Measurements from ENCODE around the gene GABRG3. TPM values are rescaled to one million over a fixed set of nuclear protein-coding genes. Genes with fewer than 3 reads are reported as not detected.

Gene GABRG3
- total RNA-seq, 1 experiment from 2014 or later: not detected

DNA sequence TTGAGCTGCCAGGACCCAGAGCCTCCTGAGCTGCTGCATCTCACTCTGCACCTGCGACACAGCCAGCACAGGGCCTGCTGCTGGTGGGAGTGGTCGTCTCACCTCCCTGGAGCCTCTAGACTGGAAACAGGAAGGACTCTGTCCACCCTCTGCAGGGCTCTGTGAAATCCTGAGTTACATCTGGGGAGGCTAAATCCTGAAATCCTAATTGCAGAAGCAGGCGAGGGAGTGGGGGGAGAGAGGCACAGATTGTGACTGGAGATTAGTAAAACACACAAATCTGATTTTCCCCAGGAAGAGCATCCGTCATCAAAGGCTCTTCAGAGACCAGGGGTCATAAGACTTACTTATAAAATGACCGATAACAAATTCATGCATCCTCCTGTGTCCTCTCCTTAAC is 31.6 kb upstream of the GABRG3 start:
- H3K4me3 Mint-ChIP-seq (ENCODE audit: low read depth, unreplicated experiment): no peak overlapping the region
- no peaks in the 10 kb centered on the region for H3K27me3 Mint-ChIP-seq (ENCODE audit: unreplicated experiment)
- H3K4me1 Mint-ChIP-seq (ENCODE audit: low read depth, unreplicated experiment): no peaks in the 10 kb centered on the region
- no peaks in the 10 kb centered on the region for H3K9me3 Mint-ChIP-seq (ENCODE audit: low read depth, unreplicated experiment)
- CTCF ChIA-PET: no interaction called here
- no peak for DNase-seq
- TF ChIP-seq, protein P1, sequence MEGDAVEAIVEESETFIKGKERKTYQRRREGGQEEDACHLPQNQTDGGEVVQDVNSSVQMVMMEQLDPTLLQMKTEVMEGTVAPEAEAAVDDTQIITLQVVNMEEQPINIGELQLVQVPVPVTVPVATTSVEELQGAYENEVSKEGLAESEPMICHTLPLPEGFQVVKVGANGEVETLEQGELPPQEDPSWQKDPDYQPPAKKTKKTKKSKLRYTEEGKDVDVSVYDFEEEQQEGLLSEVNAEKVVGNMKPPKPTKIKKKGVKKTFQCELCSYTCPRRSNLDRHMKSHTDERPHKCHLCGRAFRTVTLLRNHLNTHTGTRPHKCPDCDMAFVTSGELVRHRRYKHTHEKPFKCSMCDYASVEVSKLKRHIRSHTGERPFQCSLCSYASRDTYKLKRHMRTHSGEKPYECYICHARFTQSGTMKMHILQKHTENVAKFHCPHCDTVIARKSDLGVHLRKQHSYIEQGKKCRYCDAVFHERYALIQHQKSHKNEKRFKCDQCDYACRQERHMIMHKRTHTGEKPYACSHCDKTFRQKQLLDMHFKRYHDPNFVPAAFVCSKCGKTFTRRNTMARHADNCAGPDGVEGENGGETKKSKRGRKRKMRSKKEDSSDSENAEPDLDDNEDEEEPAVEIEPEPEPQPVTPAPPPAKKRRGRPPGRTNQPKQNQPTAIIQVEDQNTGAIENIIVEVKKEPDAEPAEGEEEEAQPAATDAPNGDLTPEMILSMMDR (IDR thresholded peaks at IDR 0.05; ENCODE audit: unreplicated experiment): no peak
- no TSS peak for BruUV-seq (replicated peaks)
- H3K36me3 Mint-ChIP-seq (ENCODE audit: insufficient read depth, unreplicated experiment): no peaks in the 10 kb centered on the region
- intact Hi-C loops (cut with micrococcal nuclease; ENCODE audit: unreplicated experiment): no loop called here
- H3K27ac Mint-ChIP-seq (ENCODE audit: unreplicated experiment): no peak overlapping the region

DNA sequence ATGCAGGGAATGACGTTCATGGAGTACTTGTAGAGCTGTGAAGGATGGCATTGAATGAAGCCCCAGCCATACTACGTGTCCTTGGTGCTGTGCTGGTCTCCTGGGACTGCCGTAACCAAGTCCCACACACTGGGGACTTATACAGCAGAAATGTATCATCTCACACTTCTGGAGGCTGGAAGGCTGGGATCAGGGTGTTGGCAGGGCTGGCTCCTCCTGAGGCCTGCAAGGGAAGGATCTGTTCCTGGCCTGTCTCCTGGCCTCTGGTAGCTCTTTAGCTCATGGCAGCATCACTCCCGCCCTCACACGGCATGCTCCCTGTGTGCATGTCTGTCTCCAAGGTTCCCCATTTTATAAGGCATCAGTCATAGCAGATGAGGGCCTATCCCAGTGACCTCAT is 29.5 kb upstream of the GABRG3 start:
- BruUV-seq (replicated peaks): no TSS peak

GRCh38 chr15:26943866-26944265 is 27.1 kb upstream of the GABRG3 start:
- Mint-ChIP-seq H3K27ac (ENCODE audit: unreplicated experiment) (no peak overlapping the region), H3K36me3 (ENCODE audit: insufficient read depth, unreplicated experiment) (no peaks in the 10 kb centered on the region), H3K9me3 (ENCODE audit: low read depth, unreplicated experiment) (no peaks in the 10 kb centered on the region), H3K27me3 (ENCODE audit: unreplicated experiment) (no peaks in the 10 kb centered on the region), H3K4me3 (ENCODE audit: low read depth, unreplicated experiment) (no peak overlapping the region), H3K4me1 (ENCODE audit: low read depth, unreplicated experiment) (no peaks in the 10 kb centered on the region)
- no peak for DNase-seq
- CTCF ChIA-PET: no interaction called here
- BruUV-seq (replicated peaks): no TSS peak
- intact Hi-C loops (cut with micrococcal nuclease; ENCODE audit: unreplicated experiment): no loop called here
- TF ChIP-seq, protein P1 (IDR thresholded peaks at IDR 0.05; ENCODE audit: unreplicated experiment): no peak

More for the DNA sequence above, 29.5 kb upstream of the GABRG3 start:
- no peak for DNase-seq
- Mint-ChIP-seq H3K4me1 (ENCODE audit: low read depth, unreplicated experiment) (no peaks in the 10 kb centered on the region), H3K27ac (ENCODE audit: unreplicated experiment) (no peak overlapping the region), H3K27me3 (ENCODE audit: unreplicated experiment) (no peaks in the 10 kb centered on the region), H3K4me3 (ENCODE audit: low read depth, unreplicated experiment) (no peak overlapping the region), H3K36me3 (ENCODE audit: insufficient read depth, unreplicated experiment) (no peaks in the 10 kb centered on the region), H3K9me3 (ENCODE audit: low read depth, unreplicated experiment) (no peaks in the 10 kb centered on the region)
- CTCF ChIA-PET: no interaction called here
- intact Hi-C loops (cut with micrococcal nuclease; ENCODE audit: unreplicated experiment): no loop called here
- TF ChIP-seq, protein P1 (IDR thresholded peaks at IDR 0.05; ENCODE audit: unreplicated experiment): no peak

DNA sequence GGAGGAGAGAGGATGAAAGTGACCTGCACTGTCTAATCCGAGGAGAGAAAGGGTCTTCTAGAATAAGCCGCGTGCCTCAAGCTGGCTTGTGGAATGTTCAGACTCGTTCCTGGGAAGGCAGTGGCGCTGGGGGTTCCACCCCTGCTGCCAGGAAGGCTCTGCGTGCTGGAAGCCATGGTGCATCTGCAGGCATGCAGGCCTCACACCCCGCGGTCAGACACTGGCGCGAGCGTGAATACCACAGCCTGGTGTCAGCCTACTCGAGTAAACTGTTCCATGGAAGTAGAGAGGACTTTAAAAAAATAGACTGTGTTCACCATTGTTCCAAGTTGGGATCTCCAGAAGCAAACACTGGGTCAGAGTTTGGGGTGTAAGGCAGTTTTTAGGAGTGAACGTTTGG is 25.9 kb upstream of the GABRG3 start:
- CTCF ChIA-PET: no interaction called here
- H3K9me3 Mint-ChIP-seq (ENCODE audit: low read depth, unreplicated experiment): no peaks in the 10 kb centered on the region
- no peak overlapping the region for H3K4me3 Mint-ChIP-seq (ENCODE audit: low read depth, unreplicated experiment)
- DNase-seq: no peak
- TF ChIP-seq, protein P1 (IDR thresholded peaks at IDR 0.05; ENCODE audit: unreplicated experiment): no peak
- intact Hi-C loops (cut with micrococcal nuclease; ENCODE audit: unreplicated experiment): no loop called here
- no TSS peak for BruUV-seq (replicated peaks)
- no peaks in the 10 kb centered on the region for H3K27me3 Mint-ChIP-seq (ENCODE audit: unreplicated experiment)
- H3K36me3 Mint-ChIP-seq (ENCODE audit: insufficient read depth, unreplicated experiment): no peaks in the 10 kb centered on the region
- no peaks in the 10 kb centered on the region for H3K4me1 Mint-ChIP-seq (ENCODE audit: low read depth, unreplicated experiment)
- H3K27ac Mint-ChIP-seq (ENCODE audit: unreplicated experiment): no peak overlapping the region

- Mint-ChIP-seq H3K27me3 (ENCODE audit: unreplicated experiment) (no peaks in the 10 kb centered on the region), H3K4me3 (ENCODE audit: low read depth, unreplicated experiment) (no peak overlapping the region), H3K36me3 (ENCODE audit: insufficient read depth, unreplicated experiment) (no peaks in the 10 kb centered on the region), H3K9me3 (ENCODE audit: low read depth, unreplicated experiment) (no peaks in the 10 kb centered on the region), H3K4me1 (ENCODE audit: low read depth, unreplicated experiment) (no peaks in the 10 kb centered on the region), H3K27ac (ENCODE audit: unreplicated experiment) (no peak overlapping the region)
- BruUV-seq (replicated peaks): no TSS peak
- TF ChIP-seq, protein P1 (IDR thresholded peaks at IDR 0.05; ENCODE audit: unreplicated experiment): no peak
- no peak for DNase-seq
- intact Hi-C loops (cut with micrococcal nuclease; ENCODE audit: unreplicated experiment): no loop called here
- CTCF ChIA-PET: no interaction called here
Measured at GRCh38 chr15:26950001-26950400, 21.0 kb upstream of the GABRG3 start.

All from Calu3 (cell line).